MCF 10A (cell line): Measurements from ENCODE around the gene TMEM229B. TPM values are rescaled to one million over a fixed set of nuclear protein-coding genes. Genes with fewer than 3 reads are reported as not detected.

ENCODE experiments used
- BruUV-seq: library from RNA; stranded (reverse); fragments of 400-500 nt; replicated peaks from 2 replicates; lab custom pipeline; 2021; lab: Mats Ljungman, UMichigan
- CTCF ChIA-PET: fragments of 300-600 bp; sonication (Branson Sonifier 250); formaldehyde crosslinking; extraction: SDS; loops from one replicate; lab custom pipeline; 2021; ENCODE audit warnings: antibody characterized with exemption, inconsistent platforms; lab: Yijun Ruan, JAX
- POLR2A ChIA-PET: fragments of 300-600, 350-650 bp; sonication (Branson Sonifier 250); formaldehyde crosslinking; extraction: SDS; loops from one replicate; lab custom pipeline; 2020; ENCODE audit warnings: antibody characterized with exemption, inconsistent platforms; lab: Yijun Ruan, JAX
- DNase-seq: peaks from one replicate; pipeline ENCODE4 v3.0.0-alpha.2; 2018; ENCODE audit not compliant: unreplicated experiment
- H3K27ac Mint-ChIP-seq: one replicate; pipeline ENCODE4 v1.8.0; 2022; ENCODE audit warnings: mild to moderate bottlenecking, low read depth, mixed read lengths; ENCODE audit not compliant: unreplicated experiment
- H3K27me3 Mint-ChIP-seq: one replicate; pipeline ENCODE4 v1.8.0; 2022; ENCODE audit warnings: mixed read lengths; ENCODE audit not compliant: insufficient read depth, unreplicated experiment
- H3K36me3 Mint-ChIP-seq: one replicate; pipeline ENCODE4 v1.8.0; 2022; ENCODE audit warnings: mild to moderate bottlenecking, moderate library complexity, mixed read lengths; ENCODE audit not compliant: insufficient read depth, unreplicated experiment
- H3K4me1 Mint-ChIP-seq: one replicate; pipeline ENCODE4 v1.8.0; 2022; ENCODE audit warnings: mixed read lengths; ENCODE audit not compliant: insufficient read depth, unreplicated experiment
- H3K4me3 Mint-ChIP-seq: one replicate; pipeline ENCODE4 v1.8.0; 2022; ENCODE audit warnings: mild to moderate bottlenecking, moderate library complexity, mixed read lengths; ENCODE audit not compliant: unreplicated experiment
- H3K9me3 Mint-ChIP-seq: one replicate; pipeline ENCODE4 v1.8.0; 2022; ENCODE audit warnings: mixed read lengths; ENCODE audit not compliant: unreplicated experiment
- CTCF ChIP-seq: fragments of 200-600 bp; IDR thresholded peaks from one replicate; pipeline ENCODE4 v1.8.0; 2022; ENCODE audit warnings: antibody characterized with exemption, mild to moderate bottlenecking; ENCODE audit not compliant: unreplicated experiment
- intact Hi-C: fragments of 100-400 bp; cut with micrococcal nuclease; formaldehyde crosslinking; loops from 2 replicates; pipeline ENCODE4 v1.14.1; 2022
- total RNA-seq: library from RNA; stranded (reverse); gene quantifications from 2 replicates; pipeline ENCODE4 v1.2.3, GENCODE V29; 2022

TMEM229B gene
- total RNA-seq, 1 experiment from 2014 or later, result 0.37 TPM

GRCh38 chr14:67474366-67474765 lies 14.2 kb downstream of the TMEM229B start:
- no peak for DNase-seq
- no peak overlapping the region for H3K4me3 Mint-ChIP-seq
- H3K9me3 Mint-ChIP-seq, result no peaks in the 10 kb centered on the region
- BruUV-seq, result no TSS peak
- no peaks in the 10 kb centered on the region for H3K36me3 Mint-ChIP-seq
- intact Hi-C loops, result no loop called here
- no peaks in the 10 kb centered on the region for H3K27me3 Mint-ChIP-seq
- ChIA-PET POLR2A (no interaction called here), CTCF (no interaction called here)
- no peak for TF ChIP-seq CTCF
- H3K4me1 Mint-ChIP-seq, result peaks cover 8% of the 10 kb centered on the region
- no peak overlapping the region for H3K27ac Mint-ChIP-seq

GRCh38 chr14:67473290-67474082 lies 15.0 kb downstream of the TMEM229B start:
- H3K9me3 Mint-ChIP-seq, result no peaks in the 10 kb centered on the region
- DNase-seq, result no peak
- H3K4me1 Mint-ChIP-seq, result peaks cover 8% of the 10 kb centered on the region
- intact Hi-C loops, result no loop called here
- H3K36me3 Mint-ChIP-seq, result no peaks in the 10 kb centered on the region
- no peak overlapping the region for H3K4me3 Mint-ChIP-seq
- no TSS peak for BruUV-seq
- ChIA-PET CTCF (interaction anchor here (1.0 kb wide), 1 partner anchor 47 kb away, joined by 3 read pairs; no protein-coding TSS in a partner anchor), POLR2A (no interaction called here)
- H3K27me3 Mint-ChIP-seq, result no peaks in the 10 kb centered on the region
- no peak for TF ChIP-seq CTCF
- H3K27ac Mint-ChIP-seq, result no peak overlapping the region

- intact Hi-C loops, result no loop called here
- TF ChIP-seq CTCF, result no peak
- no peak overlapping the region for H3K4me3 Mint-ChIP-seq
- no peak overlapping the region for H3K27ac Mint-ChIP-seq
- no peaks in the 10 kb centered on the region for H3K9me3 Mint-ChIP-seq
- no TSS peak for BruUV-seq
- ChIA-PET CTCF (interaction anchor here (0.9 to 1.1 kb wide), 3 partner anchors 10 to 54 kb away, joined by 3 to 4 read pairs (median 3); no protein-coding TSS in a partner anchor), POLR2A (no interaction called here)
- DNase-seq, result no peak
- H3K27me3 Mint-ChIP-seq, result no peaks in the 10 kb centered on the region
- peaks cover 8% of the 10 kb centered on the region for H3K4me1 Mint-ChIP-seq
- no peaks in the 10 kb centered on the region for H3K36me3 Mint-ChIP-seq
Observed at GRCh38 chr14:67472726-67473125, 15.8 kb downstream of the TMEM229B start.

- intact Hi-C loops, result no loop called here
- Mint-ChIP-seq H3K9me3 (no peaks in the 10 kb centered on the region), H3K36me3 (no peaks in the 10 kb centered on the region), H3K27me3 (peaks cover 12% of the 10 kb centered on the region), H3K4me1 (no peaks in the 10 kb centered on the region), H3K4me3 (no peak overlapping the region), H3K27ac (no peak overlapping the region)
- no peak for TF ChIP-seq CTCF
- BruUV-seq, result no TSS peak
- ChIA-PET CTCF (interaction anchor here (1.0 kb wide), 1 partner anchor 101 kb away, joined by 4 read pairs; no protein-coding TSS in a partner anchor), POLR2A (interaction anchor here (1.1 kb wide), 2 partner anchors 8 to 47 kb away, joined by 3 to 4 read pairs; no protein-coding TSS in a partner anchor)
- no peak for DNase-seq
Observed at GRCh38 chr14:67469954-67470353, 18.6 kb downstream of the TMEM229B start.
